Ectodermal cell (in vitro differentiated cells): ENCODE data around the gene PNMA8B.
"Not testable (repeated sequence)": the region's sequence is repeated elsewhere in the genome, so short reads cannot be mapped to it uniquely, and the experiment has no call there.

Source experiments
- H3K27ac ChIP-seq: 2 replicates; pipeline ENCODE4 v1.7.0; 2013; ENCODE audit warnings: mild to moderate bottlenecking, low read depth, low read length; ENCODE audit not compliant: insufficient read depth, poor library complexity, severe bottlenecking
- H3K27me3 ChIP-seq: 2 replicates; pipeline ENCODE4 v1.7.0; 2013; ENCODE audit warnings: mild to moderate bottlenecking, low read length; ENCODE audit not compliant: insufficient read depth, control insufficient read depth, poor library complexity, severe bottlenecking
- H3K36me3 ChIP-seq: one replicate; pipeline ENCODE4 v1.7.0; 2013; ENCODE audit warnings: low read length; ENCODE audit not compliant: control insufficient read depth, insufficient read depth
- H3K4me1 ChIP-seq: one replicate; pipeline ENCODE4 v1.7.0; 2013; ENCODE audit warnings: low read length; ENCODE audit not compliant: control insufficient read depth, insufficient read depth
- H3K4me3 ChIP-seq: 2 replicates; pipeline ENCODE4 v1.7.0; 2013; ENCODE audit warnings: low read depth, low read length, control low read depth; ENCODE audit not compliant: insufficient read depth
- H3K9me3 ChIP-seq: 2 replicates; pipeline ENCODE4 v1.7.0; 2013; ENCODE audit warnings: mild to moderate bottlenecking, low read length, moderate library complexity; ENCODE audit not compliant: control insufficient read depth
- WGBS, 2 experiments: methylation state at CpG; one replicate each; pipeline ENCODE4 v1.1.7; 2013; ENCODE audit warnings: missing lambda C conversion rate in 2 of 2; 5-methylcytosine and 5-hydroxymethylcytosine counted together

Gene PNMA8B

GRCh38 chr19:46514589-46515289, 19.1 kb upstream of the PNMA8B start:
- H3K4me1 ChIP-seq, result no peaks in the 10 kb centered on the region
- 76 to 78% methylated on average over 13 of the region's 13 CpGs for whole genome bisulfite sequencing, 2 experiments
- H3K27ac ChIP-seq, result no peak overlapping the region
- no peak overlapping the region for H3K4me3 ChIP-seq
- H3K36me3 ChIP-seq, result no peaks in the 10 kb centered on the region
- no peaks in the 10 kb centered on the region for H3K27me3 ChIP-seq
- H3K9me3 ChIP-seq, result no peaks in the 10 kb centered on the region

GRCh38 chr19:46513461-46514236, 18.0 kb upstream of the PNMA8B start:
- Histone ChIP-seq H3K9me3 (no peaks in the 10 kb centered on the region), H3K27ac (no peak overlapping the region), H3K4me3 (no peak overlapping the region), H3K27me3 (no peaks in the 10 kb centered on the region), H3K4me1 (no peaks in the 10 kb centered on the region), H3K36me3 (no peaks in the 10 kb centered on the region)
- WGBS, 2 experiments, result 31 to 33% methylated on average over 36 of the region's 36 CpGs

- H3K27me3 ChIP-seq, result no peaks in the 10 kb centered on the region
- WGBS, 2 experiments, result 83 to 86% methylated on average over 4 of the region's 4 CpGs
- no peak overlapping the region for H3K27ac ChIP-seq
- H3K9me3 ChIP-seq, result no peaks in the 10 kb centered on the region
- H3K4me3 ChIP-seq, result no peak overlapping the region
- H3K36me3 ChIP-seq, result no peaks in the 10 kb centered on the region
- H3K4me1 ChIP-seq, result no peaks in the 10 kb centered on the region
Observed at GRCh38 chr19:46511237-46511636, 15.6 kb upstream of the PNMA8B start.

GRCh38 chr19:46508206-46508605, 12.5 kb upstream of the PNMA8B start:
- H3K9me3 ChIP-seq, result no peaks in the 10 kb centered on the region
- H3K36me3 ChIP-seq, result no peaks in the 10 kb centered on the region
- no peaks in the 10 kb centered on the region for H3K27me3 ChIP-seq
- peaks cover 4% of the 10 kb centered on the region for H3K4me1 ChIP-seq
- no peak overlapping the region for H3K4me3 ChIP-seq
- no peak overlapping the region for H3K27ac ChIP-seq
- WGBS, 2 experiments, result 89 to 98% methylated on average over 2 of the region's 2 CpGs

- no peak overlapping the region for H3K27ac ChIP-seq
- H3K27me3 ChIP-seq, result no peaks in the 10 kb centered on the region
- no peaks in the 10 kb centered on the region for H3K36me3 ChIP-seq
- H3K4me1 ChIP-seq, result peaks cover 4% of the 10 kb centered on the region
- WGBS, 2 experiments, result 79% methylated on average over 17 of the region's 17 CpGs
- H3K9me3 ChIP-seq, result no peaks in the 10 kb centered on the region
- H3K4me3 ChIP-seq, result no peak overlapping the region
Observed at GRCh38 chr19:46503848-46504453, 8.3 kb upstream of the PNMA8B start.

GRCh38 chr19:46502891-46503290, 7.2 kb upstream of the PNMA8B start:
- H3K4me1 ChIP-seq, result peaks cover 4% of the 10 kb centered on the region
- no peaks in the 10 kb centered on the region for H3K27me3 ChIP-seq
- no peak overlapping the region for H3K27ac ChIP-seq
- H3K4me3 ChIP-seq, result no peak overlapping the region
- no peaks in the 10 kb centered on the region for H3K36me3 ChIP-seq
- no peaks in the 10 kb centered on the region for H3K9me3 ChIP-seq
- WGBS, 2 experiments, result 93 to 99% methylated on average over 5 of the region's 5 CpGs

- H3K4me3 ChIP-seq, result no peak overlapping the region
- no peaks in the 10 kb centered on the region for H3K9me3 ChIP-seq
- H3K4me1 ChIP-seq, result peaks cover 17% of the 10 kb centered on the region
- H3K27ac ChIP-seq, result no peak overlapping the region
- H3K36me3 ChIP-seq, result no peaks in the 10 kb centered on the region
- 76 to 78% methylated on average over 4 of the region's 4 CpGs for WGBS, 2 experiments
- peaks cover 9% of the 10 kb centered on the region for H3K27me3 ChIP-seq
Observed at GRCh38 chr19:46499692-46500091, 4.0 kb upstream of the PNMA8B start.

- H3K27ac ChIP-seq, result no peak overlapping the region
- no peak overlapping the region for H3K4me3 ChIP-seq
- WGBS, 2 experiments, result 91% methylated on average over 8 of the region's 8 CpGs
- H3K9me3 ChIP-seq, result no peaks in the 10 kb centered on the region
- H3K36me3 ChIP-seq, result no peaks in the 10 kb centered on the region
- H3K4me1 ChIP-seq, result peaks cover 16% of the 10 kb centered on the region
- peaks cover 28% of the 10 kb centered on the region for H3K27me3 ChIP-seq
Observed at GRCh38 chr19:46497773-46498172, 2.1 kb upstream of the PNMA8B start.

GRCh38 chr19:46496886-46497285, 1.2 kb upstream of the PNMA8B start:
- not testable (repeated sequence) for H3K27ac ChIP-seq, H3K36me3 ChIP-seq, H3K9me3 ChIP-seq, H3K4me3 ChIP-seq
- H3K27me3 ChIP-seq, result peaks cover 37% of the 10 kb centered on the region
- 76 to 81% methylated on average over 4 of the region's 4 CpGs for WGBS, 2 experiments
- peaks cover 25% of the 10 kb centered on the region for H3K4me1 ChIP-seq

- H3K4me1 ChIP-seq, result peaks cover 25% of the 10 kb centered on the region
- H3K27me3 ChIP-seq, result peaks cover 43% of the 10 kb centered on the region
- H3K9me3 ChIP-seq, result no peaks in the 10 kb centered on the region
- WGBS, 2 experiments, result 89 to 91% methylated on average over 6 of the region's 6 CpGs
- no peaks in the 10 kb centered on the region for H3K36me3 ChIP-seq
- H3K4me3 ChIP-seq, result no peak overlapping the region
- no peak overlapping the region for H3K27ac ChIP-seq
Observed at GRCh38 chr19:46496304-46496703, 637 bp upstream of the PNMA8B start.
